ENCODE data around the gene PASK.

PASK gene

GRCh38 chr2:241182126-241182525 is 32.9 kb upstream of the PASK start:
- in situ Hi-C loops (cut with MboI; ENCODE audit: low sequenced_read_pairs) = no loop called here

GRCh38 chr2:241180495-241180894 is 31.2 kb upstream of the PASK start:
- in situ Hi-C loops (cut with MboI; ENCODE audit: low sequenced_read_pairs) = no loop called here

DNA sequence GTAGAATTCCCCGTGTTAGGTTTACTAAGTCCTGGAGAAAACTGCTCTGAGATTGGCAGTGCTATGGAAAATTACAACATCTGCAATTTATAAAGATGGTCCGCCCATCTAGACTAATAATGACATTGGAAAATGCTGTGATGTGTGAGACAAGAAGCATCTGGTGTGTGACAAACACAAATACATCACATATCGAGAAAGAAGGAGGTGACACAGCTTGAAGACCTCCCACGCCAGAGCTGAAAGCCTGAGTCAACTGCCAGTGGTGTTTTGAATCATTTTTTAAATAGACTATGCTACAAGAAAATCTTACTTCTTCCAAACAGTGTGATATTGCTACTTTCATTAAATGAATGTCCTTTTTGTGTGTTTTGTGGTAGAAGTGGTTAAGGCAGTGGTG is 30.6 kb upstream of the PASK start:
- in situ Hi-C loops (cut with MboI; ENCODE audit: low sequenced_read_pairs) = no loop called here

DNA sequence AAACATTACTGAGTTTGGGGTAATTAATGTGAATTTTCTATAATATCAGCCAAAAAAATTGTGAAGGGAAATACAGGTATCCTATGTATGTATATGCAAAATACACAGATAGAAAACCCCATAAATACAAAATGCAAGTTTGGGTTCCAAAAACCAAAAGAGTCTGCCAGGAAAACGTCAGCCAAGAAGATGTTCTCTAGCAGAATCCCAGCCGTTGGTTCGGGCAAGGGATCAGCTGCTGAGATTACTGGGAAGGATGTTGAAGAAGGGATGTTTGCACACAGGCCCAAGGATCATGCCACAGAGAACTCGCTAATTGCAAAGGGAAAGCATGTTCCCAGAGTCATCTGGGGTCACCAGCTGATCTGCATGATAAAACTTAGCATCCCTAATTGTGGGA is 29.7 kb upstream of the PASK start:
- in situ Hi-C loops (cut with MboI; ENCODE audit: low sequenced_read_pairs) = no loop called here

- in situ Hi-C loops (cut with MboI; ENCODE audit: low sequenced_read_pairs) = no loop called here
Measured at GRCh38 chr2:241177526-241178334, 28.5 kb upstream of the PASK start.

- in situ Hi-C loops (cut with MboI; ENCODE audit: low sequenced_read_pairs) = no loop called here
Measured at GRCh38 chr2:241173557-241173956, 24.3 kb upstream of the PASK start.

- in situ Hi-C loops (cut with MboI; ENCODE audit: low sequenced_read_pairs) = no loop called here
Measured at GRCh38 chr2:241168366-241168765, 19.1 kb upstream of the PASK start.

- in situ Hi-C loops (cut with MboI; ENCODE audit: low sequenced_read_pairs) = no loop called here
Measured at GRCh38 chr2:241163601-241164118, 14.4 kb upstream of the PASK start.

DNA sequence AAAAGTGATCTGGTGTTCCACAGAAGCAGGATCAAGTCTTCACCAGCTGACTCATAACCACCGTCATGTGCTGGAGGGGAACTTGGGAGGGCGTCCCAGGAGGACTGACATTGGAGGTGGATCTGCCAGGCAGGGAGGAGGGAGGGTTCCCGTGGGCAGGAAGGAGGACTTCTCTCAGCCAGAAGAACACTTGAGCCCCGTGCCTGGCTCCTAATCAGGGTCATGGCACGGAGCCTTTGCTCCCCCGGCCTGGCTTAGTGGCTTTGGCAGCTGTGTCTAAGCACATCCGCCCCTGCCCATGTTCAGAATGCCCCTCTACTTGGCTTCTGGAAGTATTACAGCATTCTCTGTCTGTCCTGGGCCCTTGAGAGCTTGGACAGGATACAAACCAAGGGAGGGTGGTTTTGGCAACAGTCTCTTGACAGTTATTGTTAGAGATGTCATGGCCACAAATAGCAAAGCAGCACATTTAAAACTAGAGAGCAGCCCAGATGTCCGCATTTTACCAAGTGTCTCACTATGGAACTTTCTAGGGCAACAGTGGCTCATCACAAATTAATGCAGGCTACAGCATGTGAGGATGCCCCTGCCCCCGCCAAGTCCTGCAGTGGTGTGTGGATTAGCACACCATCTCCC is 12.5 kb upstream of the PASK start:
- in situ Hi-C loops (cut with MboI; ENCODE audit: low sequenced_read_pairs) = no loop called here

DNA sequence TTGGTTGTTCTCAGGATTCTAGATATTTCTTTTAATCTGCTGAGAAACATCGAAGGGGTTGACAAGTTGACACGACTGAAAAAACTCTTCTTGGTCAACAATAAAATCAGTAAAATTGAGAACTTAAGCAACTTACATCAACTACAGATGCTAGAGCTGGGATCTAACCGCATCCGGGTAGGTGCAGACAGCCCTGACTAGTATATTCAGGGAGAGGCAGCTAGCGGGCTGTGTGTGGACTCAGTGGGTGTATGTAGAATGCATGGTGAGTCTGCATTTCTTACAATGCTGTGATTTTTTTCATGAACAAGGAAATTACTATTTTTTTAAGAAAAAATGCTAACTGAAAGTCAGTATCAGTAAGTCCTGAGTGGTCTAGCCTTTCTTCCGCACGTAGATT is 11.0 kb upstream of the PASK start:
- in situ Hi-C loops (cut with MboI; ENCODE audit: low sequenced_read_pairs) = no loop called here

- in situ Hi-C loops (cut with MboI; ENCODE audit: low sequenced_read_pairs) = no loop called here
Measured at GRCh38 chr2:241159116-241159515, 9.8 kb upstream of the PASK start.

GRCh38 chr2:241158546-241158900 is 9.3 kb upstream of the PASK start:
- in situ Hi-C loops (cut with MboI; ENCODE audit: low sequenced_read_pairs) = no loop called here

- in situ Hi-C loops (cut with MboI; ENCODE audit: low sequenced_read_pairs) = no loop called here
Measured at GRCh38 chr2:241157841-241158545, 8.7 kb upstream of the PASK start.

- in situ Hi-C loops (cut with MboI; ENCODE audit: low sequenced_read_pairs) = no loop called here
Measured at GRCh38 chr2:241156971-241157441, 7.7 kb upstream of the PASK start.

DNA sequence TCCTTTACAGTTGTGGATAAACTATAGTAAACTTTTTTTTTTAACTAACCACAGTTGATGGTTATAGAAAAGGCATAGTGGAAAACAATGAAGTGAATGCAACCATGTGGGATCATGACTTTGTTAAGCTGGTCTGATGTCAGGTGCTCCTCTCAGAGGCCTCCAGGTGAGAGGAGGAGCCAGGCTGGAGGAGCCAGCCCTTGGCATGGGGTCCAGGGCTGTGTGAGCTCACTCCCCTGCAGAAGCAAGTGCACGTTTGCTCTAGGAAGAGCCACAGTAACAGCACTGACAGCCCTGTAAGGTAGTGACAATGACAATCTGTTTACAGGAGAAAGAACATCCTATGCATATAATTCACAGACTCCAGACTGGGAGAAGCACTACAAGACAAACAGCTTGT is 6.7 kb upstream of the PASK start:
- in situ Hi-C loops (cut with MboI; ENCODE audit: low sequenced_read_pairs) = no loop called here

DNA sequence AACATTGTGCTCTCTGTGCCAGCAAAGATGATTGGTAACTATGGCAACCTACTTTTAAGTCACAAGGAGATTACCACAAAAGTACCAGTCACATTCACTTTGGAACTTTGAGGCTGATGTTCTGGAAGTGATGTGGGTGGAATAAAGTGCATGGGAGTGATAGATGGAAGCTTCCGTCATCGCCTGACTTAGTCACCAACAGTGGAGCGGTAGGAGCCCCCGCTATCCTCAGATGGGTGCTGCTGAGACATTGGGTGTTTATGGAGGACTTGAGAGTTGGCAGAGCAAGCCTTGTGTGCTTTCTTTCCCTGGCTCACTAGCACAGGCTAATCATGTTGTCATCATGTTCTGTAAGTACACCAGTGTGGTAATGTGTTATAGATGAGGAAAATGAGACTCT is 5.6 kb upstream of the PASK start:
- in situ Hi-C loops (cut with MboI; ENCODE audit: low sequenced_read_pairs) = no loop called here

DNA sequence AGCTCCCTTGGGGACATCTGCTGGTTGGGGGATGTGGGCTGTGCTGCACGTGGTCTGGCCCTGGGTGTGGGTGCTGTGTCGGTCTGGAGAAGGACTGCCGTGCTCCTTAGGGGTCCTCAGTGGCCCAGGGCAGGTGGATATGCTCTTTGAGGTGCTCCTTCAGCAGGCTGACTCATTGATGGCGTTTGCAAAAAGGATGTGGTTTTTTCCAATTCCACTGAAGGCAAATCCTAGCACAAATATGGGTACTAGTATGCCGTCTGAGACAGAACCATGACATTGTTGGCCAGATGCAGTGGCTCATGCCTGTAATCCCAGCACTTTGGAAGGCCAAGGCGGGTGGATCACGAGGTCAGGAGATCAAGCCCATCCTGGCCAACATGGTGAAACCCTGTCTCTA is 4.3 kb upstream of the PASK start:
- in situ Hi-C loops (cut with MboI; ENCODE audit: low sequenced_read_pairs) = no loop called here

DNA sequence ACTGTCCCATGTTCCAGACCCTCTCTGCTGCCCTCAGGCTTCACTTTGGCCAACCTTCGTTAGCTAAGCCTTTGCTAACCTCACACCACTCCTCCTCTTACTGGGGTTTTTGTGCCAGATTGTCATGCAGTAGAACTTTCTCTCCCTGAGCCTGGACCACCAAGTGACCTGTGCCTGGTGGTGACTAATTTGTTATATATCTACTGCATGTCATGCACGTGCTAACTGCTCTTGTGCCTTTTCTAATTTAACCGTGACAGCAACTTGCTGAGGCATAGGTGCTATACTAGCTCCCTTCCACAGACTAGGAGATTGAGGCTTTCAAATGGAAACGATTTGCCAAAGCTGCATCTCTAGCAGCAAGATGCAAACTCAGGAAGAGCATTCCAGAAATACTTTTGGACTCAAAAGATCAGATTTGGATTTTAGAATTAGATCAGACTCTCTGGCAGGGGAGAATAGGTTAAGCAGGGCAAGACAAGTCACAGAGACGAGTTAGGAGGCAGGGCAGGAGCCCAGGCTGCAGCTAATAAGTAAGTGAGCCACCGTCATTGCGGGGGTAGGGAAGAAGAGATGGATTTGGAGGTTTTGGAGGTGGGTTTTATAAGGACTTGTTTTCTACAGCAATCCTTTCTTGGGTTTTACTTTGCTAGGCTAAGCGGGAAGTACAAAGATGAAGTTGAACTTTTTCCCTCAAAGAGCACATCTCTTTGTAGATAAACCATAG is 2.8 kb upstream of the PASK start:
- in situ Hi-C loops (cut with MboI; ENCODE audit: low sequenced_read_pairs) = no loop called here

- in situ Hi-C loops (cut with MboI; ENCODE audit: low sequenced_read_pairs) = no loop called here
Measured at GRCh38 chr2:241150660-241151530, 1.6 kb upstream of the PASK start.
